Measurements from ENCODE around the gene TRIM52.

GRCh38 chr5:181222630-181223057 lies 38.3 kb downstream of the TRIM52 start:
- TF ChIP-seq, protein P1, sequence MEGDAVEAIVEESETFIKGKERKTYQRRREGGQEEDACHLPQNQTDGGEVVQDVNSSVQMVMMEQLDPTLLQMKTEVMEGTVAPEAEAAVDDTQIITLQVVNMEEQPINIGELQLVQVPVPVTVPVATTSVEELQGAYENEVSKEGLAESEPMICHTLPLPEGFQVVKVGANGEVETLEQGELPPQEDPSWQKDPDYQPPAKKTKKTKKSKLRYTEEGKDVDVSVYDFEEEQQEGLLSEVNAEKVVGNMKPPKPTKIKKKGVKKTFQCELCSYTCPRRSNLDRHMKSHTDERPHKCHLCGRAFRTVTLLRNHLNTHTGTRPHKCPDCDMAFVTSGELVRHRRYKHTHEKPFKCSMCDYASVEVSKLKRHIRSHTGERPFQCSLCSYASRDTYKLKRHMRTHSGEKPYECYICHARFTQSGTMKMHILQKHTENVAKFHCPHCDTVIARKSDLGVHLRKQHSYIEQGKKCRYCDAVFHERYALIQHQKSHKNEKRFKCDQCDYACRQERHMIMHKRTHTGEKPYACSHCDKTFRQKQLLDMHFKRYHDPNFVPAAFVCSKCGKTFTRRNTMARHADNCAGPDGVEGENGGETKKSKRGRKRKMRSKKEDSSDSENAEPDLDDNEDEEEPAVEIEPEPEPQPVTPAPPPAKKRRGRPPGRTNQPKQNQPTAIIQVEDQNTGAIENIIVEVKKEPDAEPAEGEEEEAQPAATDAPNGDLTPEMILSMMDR (IDR thresholded peaks at IDR 0.05): peak in 1 of 6 experiments; percentile 46
- no peak for TF ChIP-seq POLR2A (IDR thresholded peaks at IDR 0.05)

Data from esophagus squamous epithelium (tissue), 4 donors.